GM19351 (cell line): ENCODE measurements around the gene CFAP92.
"Not testable (repeated sequence)": the region's sequence is repeated elsewhere in the genome, so short reads cannot be mapped to it uniquely, and the experiment has no call there.

ENCODE experiments used
- ATAC-seq: cut with Tn5 transposase; IDR thresholded peaks from one replicate; pipeline ENCODE4 v1.9.1; 2021; ENCODE audit warnings: mild to moderate bottlenecking, moderate library complexity; ENCODE audit not compliant: unreplicated experiment

Gene CFAP92

DNA sequence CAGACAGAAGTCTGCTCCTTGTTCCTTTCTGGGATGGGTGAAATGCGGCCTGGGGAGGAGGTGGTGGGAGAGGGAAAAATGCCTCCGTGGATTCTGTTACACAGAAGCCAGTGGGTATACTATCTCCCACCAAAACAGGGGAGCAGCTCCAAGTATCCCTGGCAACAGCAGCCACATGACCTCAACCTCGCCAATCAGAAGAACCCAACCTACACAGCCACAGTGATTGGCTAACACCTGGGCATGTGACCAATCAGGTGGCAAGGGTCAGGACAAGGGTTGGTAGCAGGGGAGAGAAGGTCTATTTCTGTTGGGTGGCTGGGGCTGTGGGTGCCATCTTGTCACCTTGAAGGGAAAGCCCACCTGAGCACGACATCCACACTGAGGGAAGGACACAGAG lies 123.5 kb downstream of the CFAP92 start:
- ATAC-seq, result no peak

DNA sequence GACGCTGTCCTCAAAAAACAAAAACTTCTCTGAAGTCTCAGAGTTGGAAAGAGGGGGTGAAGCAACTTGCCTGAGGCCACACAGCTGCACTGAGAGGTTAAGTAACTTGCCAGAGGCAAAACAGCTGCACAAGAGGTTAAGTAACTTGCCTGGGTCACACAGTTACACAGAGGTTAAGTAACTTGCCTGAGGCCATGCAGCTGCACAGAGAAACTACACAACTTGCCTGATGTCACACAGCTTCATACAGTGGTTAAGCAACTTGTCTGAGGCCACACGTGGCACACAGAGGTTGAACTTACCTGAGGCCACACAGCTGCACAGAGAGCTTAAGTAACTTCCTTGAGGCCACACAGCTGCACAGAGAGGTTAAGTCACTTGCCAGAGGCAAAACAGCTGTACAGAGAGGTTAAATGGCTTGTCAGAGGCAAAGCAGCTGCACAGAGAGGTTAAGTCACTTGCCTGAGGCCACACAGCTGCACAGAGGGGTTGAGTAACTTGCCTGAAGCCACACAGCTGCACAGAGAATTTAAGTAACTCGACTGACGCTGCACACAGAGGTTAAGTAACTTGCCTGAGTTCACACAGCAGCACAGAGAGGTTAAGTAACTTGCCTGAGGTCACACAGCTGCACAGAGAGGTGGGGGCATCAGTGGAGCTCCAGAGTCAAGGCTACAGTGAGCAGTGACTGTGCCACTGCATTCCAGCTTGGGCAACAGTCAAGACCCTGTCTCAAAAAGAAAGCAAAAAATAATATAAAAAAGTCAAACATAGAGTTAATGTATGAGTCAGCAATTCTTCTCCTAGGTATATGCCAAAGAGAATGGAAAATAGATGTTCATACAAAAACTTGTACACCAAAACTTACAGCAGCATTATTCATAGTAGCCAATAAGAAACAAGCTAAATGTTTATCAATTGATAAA lies 126.4 kb downstream of the CFAP92 start:
- ATAC-seq, result no peak

DNA sequence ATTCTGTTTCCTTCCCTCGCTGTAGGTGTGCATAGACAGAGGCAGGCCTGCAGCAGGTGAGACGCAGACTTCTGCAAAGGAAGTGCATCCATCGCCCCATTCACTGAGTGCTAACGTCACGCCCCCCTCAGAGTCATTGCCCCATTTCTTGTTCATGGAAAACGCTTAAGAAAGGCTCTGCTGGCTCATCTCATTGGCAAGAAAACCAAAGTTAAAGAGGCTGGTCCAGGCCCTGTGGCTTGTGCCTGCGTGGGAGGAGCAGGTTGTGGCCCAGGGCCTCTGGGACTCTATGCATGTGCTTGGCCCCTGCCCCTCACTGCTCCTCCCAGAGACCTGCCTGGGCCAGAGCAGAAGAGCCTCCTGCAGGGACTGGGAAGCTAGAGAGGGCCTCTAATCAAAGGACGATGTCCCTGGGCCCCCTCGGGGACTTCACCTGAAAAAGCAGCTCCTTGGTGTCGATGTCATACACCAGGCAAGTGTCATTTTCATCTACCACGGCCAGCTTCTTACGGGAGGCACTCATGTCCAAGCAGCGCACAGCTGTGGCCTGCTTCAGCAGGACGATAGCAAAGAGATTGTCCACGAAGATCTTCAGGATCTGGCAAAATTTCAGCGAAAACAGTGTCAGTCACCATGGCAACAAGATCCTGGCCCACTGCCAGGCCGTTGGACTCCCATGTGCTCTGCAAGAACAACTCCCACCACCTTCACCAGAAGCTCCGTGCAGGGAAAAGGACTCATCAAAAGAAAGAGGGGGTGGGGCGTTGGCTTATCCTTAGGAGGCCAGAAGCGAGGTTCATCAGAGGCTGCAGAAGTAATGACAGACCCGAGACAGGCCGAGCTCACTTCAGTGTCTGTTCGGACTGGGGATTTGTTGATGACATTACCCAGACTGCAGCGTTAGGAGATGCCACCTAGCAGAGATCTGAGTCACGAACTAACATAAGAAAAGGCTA lies 128.7 kb downstream of the CFAP92 start:
- ATAC-seq, result not testable (repeated sequence)

DNA sequence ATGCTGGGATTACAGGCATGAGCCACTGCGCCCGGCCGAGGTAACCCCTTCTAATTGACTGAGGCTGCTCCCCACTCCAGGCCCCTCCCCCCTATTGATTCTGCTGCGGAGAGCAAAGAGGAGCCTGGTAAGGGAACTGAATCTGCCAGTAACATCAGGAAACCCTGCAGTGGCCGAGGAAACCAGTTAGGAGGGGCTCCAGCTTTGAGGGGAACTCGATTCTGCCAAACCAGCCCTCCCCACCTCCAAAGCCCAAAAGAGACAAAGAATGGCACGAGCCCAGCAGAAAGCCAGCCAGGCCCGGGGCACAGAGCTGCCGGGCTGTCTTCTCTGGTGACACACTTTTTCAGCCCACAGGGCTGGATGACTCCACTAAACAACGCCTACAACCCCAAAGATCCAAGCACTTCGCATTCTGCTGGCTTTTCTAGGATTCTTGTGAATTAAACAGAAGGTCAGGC lies 129.5 kb downstream of the CFAP92 start:
- ATAC-seq, result no peak

DNA sequence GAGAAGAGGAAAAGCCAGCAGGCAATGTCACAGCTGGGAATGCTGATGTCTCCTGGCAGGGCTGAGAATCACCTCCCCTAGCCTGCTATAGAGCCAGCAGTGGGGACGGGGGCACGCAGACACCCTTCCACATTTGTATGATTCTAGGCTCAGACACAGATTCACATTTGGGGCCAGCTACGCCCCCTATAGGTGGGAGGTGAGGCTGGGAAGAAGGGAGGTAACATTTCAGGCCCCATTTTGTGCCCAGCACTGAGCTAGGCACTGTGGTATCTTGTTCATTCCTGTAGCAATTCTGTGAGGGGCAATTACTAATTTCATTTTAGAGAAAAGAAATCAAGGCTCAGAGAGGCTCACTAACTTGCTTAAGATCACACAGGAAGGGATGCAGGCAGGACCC lies 130.3 kb downstream of the CFAP92 start:
- no peak for ATAC-seq

DNA sequence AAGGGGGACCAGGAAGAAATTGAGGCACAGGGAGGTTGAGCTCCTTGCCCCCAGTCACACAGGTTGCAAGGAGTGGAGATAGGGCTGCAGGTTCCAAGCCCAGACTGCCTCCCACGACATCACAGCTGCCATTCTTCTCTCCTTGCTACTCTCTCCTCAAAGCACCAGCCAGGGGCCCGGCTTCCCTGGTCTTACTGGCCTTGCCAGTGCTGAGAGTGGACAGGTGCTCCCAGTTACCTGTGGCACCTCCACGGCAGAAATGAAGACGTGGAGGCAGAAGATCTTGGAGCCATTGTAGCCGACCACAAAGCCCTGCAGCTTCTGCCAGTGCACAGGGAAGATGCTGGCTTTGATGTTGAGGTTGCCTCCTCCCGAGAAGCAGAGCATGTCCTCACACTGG lies 132.4 kb downstream of the CFAP92 start:
- no peak for ATAC-seq
